Measurements from ENCODE around the gene IQCF2. TPM values are rescaled to one million over a fixed set of nuclear protein-coding genes. Genes with fewer than 3 reads are reported as not detected.

The IQCF2 gene
- total RNA-seq, 1 experiment from 2014 or later: not detected

DNA sequence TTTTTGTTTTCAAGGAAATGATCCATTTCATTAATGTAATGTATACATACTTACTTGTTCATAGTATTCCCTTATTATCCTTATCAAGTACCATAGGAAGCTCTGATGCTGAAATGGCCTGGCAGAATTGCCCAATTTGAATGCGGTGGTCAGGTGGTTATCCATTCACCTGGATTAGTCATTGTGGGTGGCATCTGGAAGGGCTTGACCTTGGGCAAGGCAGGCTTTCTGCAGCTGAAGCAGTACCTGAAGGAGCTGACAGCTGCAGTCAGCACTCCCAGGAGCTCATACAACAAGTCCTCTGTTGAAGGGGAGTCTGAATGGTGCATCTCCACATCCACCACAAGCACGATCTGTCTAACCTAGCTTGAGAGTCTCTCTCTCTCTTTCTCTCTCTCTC, 26.2 kb downstream of the IQCF2 start:
- BruUV-seq (replicated peaks): no TSS peak
- H3K27ac ChIP-seq (ENCODE audit: low read length): no peak overlapping the region
- H3K27me3 ChIP-seq (ENCODE audit: low read length): peaks cover 2% of the 10 kb centered on the region; the same call in 1 of the 2 replicates
- H3K4me1 ChIP-seq (ENCODE audit: insufficient read depth, low read length): peaks cover 16% of the 10 kb centered on the region
- POLR2A ChIA-PET (ENCODE audit: unreplicated experiment): no interaction called here
- intact Hi-C loops (cut with micrococcal nuclease): no loop called here
- no peak for TF ChIP-seq EZH2phosphoT487 (IDR thresholded peaks at IDR 0.05; ENCODE audit: borderline replicate concordance, low read length)
- H3K79me2 ChIP-seq (ENCODE audit: low read length): no peaks in the 10 kb centered on the region
- H3K4me3 ChIP-seq (ENCODE audit: low read length): no peak overlapping the region
- no peaks in the 10 kb centered on the region for H3K9me3 ChIP-seq (ENCODE audit: low read length)
- no peaks in the 10 kb centered on the region for H3F3A ChIP-seq (ENCODE audit: low read length, unreplicated experiment)
- H4K20me1 ChIP-seq (ENCODE audit: low read length): no peaks in the 10 kb centered on the region
- no peaks in the 10 kb centered on the region for H3K36me3 ChIP-seq (ENCODE audit: low read depth, low read length)
- no peak overlapping the region for H2AFZ ChIP-seq (ENCODE audit: low read length)
- peak overlapping the region; percentile 10 for H3K4me2 ChIP-seq (ENCODE audit: low read length)
- peak; percentile 90 for ATAC-seq
- CTCF ChIA-PET: interaction anchor here (0.5 to 1.0 kb wide), 3 partner anchors 10 to 54 kb away, joined by 3 read pairs; partner anchors contain the start of gene RRP9
- H3K9me2 ChIP-seq (replicated peaks; ENCODE audit: low read length): no peaks in the 10 kb centered on the region
- peak; percentile 90 for DNase-seq
- no peak overlapping the region for H3K9ac ChIP-seq (ENCODE audit: low read length)

DNA sequence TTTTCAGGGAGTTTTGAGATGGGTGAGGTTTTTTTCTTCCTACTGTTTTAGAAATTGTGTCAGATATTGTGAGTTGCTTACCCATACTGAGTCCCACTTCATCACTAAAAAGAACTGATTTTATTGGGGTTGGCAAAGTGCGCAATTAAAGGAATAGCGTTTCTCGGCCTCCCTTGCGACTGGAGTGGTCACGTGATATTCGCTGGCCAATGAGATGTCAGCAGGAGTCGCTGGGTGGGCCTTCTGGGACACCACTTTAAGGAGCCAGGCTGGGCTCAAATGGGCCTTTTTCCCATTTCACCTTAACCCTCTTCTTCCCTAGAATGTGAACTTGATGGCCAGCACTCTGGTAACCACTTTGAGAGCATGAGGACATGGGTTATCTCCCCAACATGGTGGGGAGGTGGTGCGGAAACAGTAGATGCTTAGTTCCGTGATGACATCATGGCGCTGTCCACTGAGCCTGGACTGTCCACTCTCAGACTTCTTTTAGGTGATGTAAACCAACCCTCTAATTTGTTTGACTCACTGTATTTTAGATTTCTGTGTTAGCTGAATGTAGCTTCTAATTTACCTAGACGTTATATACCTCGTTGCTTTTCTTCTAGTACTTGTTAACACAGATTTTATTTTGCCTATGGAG, 27.2 kb downstream of the IQCF2 start:
- no peaks in the 10 kb centered on the region for H3K9me3 ChIP-seq (ENCODE audit: low read length)
- no peaks in the 10 kb centered on the region for H3K27me3 ChIP-seq (ENCODE audit: low read length)
- no peaks in the 10 kb centered on the region for H3K9me2 ChIP-seq (replicated peaks; ENCODE audit: low read length)
- H2AFZ ChIP-seq (ENCODE audit: low read length): no peak overlapping the region
- TF ChIP-seq EZH2 (IDR thresholded peaks at IDR 0.05; ENCODE audit: low read length, unreplicated experiment) (no peak), EZH2phosphoT487 (IDR thresholded peaks at IDR 0.05; ENCODE audit: borderline replicate concordance, low read length) (no peak)
- TF ChIP-seq, protein P1, sequence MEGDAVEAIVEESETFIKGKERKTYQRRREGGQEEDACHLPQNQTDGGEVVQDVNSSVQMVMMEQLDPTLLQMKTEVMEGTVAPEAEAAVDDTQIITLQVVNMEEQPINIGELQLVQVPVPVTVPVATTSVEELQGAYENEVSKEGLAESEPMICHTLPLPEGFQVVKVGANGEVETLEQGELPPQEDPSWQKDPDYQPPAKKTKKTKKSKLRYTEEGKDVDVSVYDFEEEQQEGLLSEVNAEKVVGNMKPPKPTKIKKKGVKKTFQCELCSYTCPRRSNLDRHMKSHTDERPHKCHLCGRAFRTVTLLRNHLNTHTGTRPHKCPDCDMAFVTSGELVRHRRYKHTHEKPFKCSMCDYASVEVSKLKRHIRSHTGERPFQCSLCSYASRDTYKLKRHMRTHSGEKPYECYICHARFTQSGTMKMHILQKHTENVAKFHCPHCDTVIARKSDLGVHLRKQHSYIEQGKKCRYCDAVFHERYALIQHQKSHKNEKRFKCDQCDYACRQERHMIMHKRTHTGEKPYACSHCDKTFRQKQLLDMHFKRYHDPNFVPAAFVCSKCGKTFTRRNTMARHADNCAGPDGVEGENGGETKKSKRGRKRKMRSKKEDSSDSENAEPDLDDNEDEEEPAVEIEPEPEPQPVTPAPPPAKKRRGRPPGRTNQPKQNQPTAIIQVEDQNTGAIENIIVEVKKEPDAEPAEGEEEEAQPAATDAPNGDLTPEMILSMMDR (conservative IDR thresholded peaks at IDR 0.05; ENCODE audit: low read depth, low read length): no peak
- ATAC-seq (no peak), DNase-seq (no peak)
- POLR2A ChIA-PET (ENCODE audit: unreplicated experiment): no interaction called here
- intact Hi-C loops (cut with micrococcal nuclease): no loop called here
- no peaks in the 10 kb centered on the region for H4K20me1 ChIP-seq (ENCODE audit: low read length)
- no peaks in the 10 kb centered on the region for H3F3A ChIP-seq (ENCODE audit: low read length, unreplicated experiment)
- no peaks in the 10 kb centered on the region for H3K36me3 ChIP-seq (ENCODE audit: low read depth, low read length)
- no peak overlapping the region for H3K27ac ChIP-seq (ENCODE audit: low read length)
- CTCF ChIA-PET: no interaction called here
- no TSS peak for BruUV-seq (replicated peaks)
- no peak overlapping the region for H3K9ac ChIP-seq (ENCODE audit: low read length)
- H3K79me2 ChIP-seq (ENCODE audit: low read length): no peaks in the 10 kb centered on the region
- H3K4me2 ChIP-seq (ENCODE audit: low read length): no peak overlapping the region
- H3K4me1 ChIP-seq (ENCODE audit: insufficient read depth, low read length): peaks cover 16% of the 10 kb centered on the region
- no peak overlapping the region for H3K4me3 ChIP-seq (ENCODE audit: low read length)

DNA sequence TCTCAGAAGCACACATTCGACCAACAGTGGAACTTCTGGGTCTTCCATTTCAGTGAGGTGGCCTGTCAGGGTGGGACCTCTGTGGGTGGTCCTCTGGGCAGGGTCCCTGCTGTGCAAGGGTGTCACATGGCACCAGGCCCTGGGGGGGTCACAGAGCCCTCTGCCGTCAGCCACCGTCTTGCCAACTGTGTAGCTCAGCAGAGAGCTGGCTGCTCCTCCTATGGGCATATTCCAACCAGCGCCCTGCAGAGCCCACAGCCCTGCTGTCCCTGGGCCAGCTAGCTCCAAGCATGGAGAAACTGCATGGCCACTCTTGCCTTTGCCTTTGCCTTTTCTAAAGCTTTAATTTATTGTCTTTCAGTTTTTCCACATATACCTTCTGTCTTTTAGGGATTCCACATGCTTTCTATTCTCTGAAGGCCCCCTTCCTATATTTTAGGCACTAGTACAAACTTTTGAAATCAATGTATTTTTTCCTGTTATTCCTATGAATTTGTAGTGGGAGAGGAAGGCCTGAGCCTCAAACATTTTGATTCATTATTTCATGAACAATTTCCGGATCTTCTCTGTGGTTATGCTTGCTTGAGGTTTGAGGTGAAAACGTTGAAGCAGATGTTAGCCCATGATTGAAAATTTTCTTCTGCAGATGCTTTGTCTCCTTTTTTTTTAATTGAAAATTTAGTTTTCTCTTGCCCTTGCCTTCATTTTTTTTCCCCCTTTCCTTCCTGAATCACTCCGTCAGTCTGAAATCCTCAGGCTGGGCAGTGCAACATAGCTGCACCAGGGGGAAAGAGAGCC, 30.0 kb downstream of the IQCF2 start:
- no peaks in the 10 kb centered on the region for H3K9me3 ChIP-seq (ENCODE audit: low read length)
- ATAC-seq (no peak), DNase-seq (no peak)
- H4K20me1 ChIP-seq (ENCODE audit: low read length): no peaks in the 10 kb centered on the region
- no TSS peak for BruUV-seq (replicated peaks)
- H3F3A ChIP-seq (ENCODE audit: low read length, unreplicated experiment): no peaks in the 10 kb centered on the region
- no peak overlapping the region for H3K4me3 ChIP-seq (ENCODE audit: low read length)
- H3K9me2 ChIP-seq (replicated peaks; ENCODE audit: low read length): no peaks in the 10 kb centered on the region
- CTCF ChIA-PET: no interaction called here
- H3K27me3 ChIP-seq (ENCODE audit: low read length): no peaks in the 10 kb centered on the region
- no peak overlapping the region for H3K9ac ChIP-seq (ENCODE audit: low read length)
- H3K79me2 ChIP-seq (ENCODE audit: low read length): no peaks in the 10 kb centered on the region
- intact Hi-C loops (cut with micrococcal nuclease): no loop called here
- H3K4me2 ChIP-seq (ENCODE audit: low read length): no peak overlapping the region
- no peak overlapping the region for H2AFZ ChIP-seq (ENCODE audit: low read length)
- POLR2A ChIA-PET (ENCODE audit: unreplicated experiment): no interaction called here
- no peaks in the 10 kb centered on the region for H3K36me3 ChIP-seq (ENCODE audit: low read depth, low read length)
- no peak overlapping the region for H3K27ac ChIP-seq (ENCODE audit: low read length)
- peaks cover 19% of the 10 kb centered on the region for H3K4me1 ChIP-seq (ENCODE audit: insufficient read depth, low read length)
- no peak for TF ChIP-seq EZH2phosphoT487 (IDR thresholded peaks at IDR 0.05; ENCODE audit: borderline replicate concordance, low read length)
- TF ChIP-seq EZH2 (IDR thresholded peaks at IDR 0.05; ENCODE audit: low read length, unreplicated experiment): no peak
- TF ChIP-seq, protein P1 (conservative IDR thresholded peaks at IDR 0.05; ENCODE audit: low read depth, low read length): no peak
